Measurements from ENCODE around the gene LMNA. TPM values are rescaled to one million over a fixed set of nuclear protein-coding genes. Genes with fewer than 3 reads are reported as not detected.

LMNA gene
- total and polyA plus RNA-seq, 2 experiments from 2014 or later, result 208 to 345 TPM

DNA sequence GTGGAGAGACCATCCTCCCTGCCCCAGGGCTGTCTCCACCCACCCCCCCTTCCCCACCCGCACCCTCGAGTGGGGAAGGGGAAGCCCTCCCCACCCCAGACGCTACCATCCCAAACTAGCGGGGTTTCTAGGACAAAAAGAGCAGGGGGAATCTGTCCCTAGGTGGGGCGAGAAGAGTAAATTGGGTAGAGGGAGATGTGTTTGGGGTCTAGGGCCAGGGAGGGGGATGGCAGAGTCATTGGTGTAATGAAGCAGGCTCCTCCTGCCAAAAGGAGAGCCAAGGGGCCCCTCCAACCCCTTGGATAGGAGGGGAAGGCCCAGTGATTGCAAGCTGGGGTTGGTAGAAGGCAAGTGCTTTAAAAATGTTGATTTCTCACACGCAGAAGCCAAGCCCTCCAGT lies 42.3 kb upstream of the LMNA start:
- WGBS (ENCODE audit: low lambda C conversion rate, missing lambda C conversion rate), result 69% methylated on average over 5 of the region's 6 CpGs
- Histone ChIP-seq H3K9me3 (ENCODE audit: low read depth) (no peaks in the 10 kb centered on the region), H3K79me2 (peaks cover 26% of the 10 kb centered on the region), H3K4me3 (no peak overlapping the region), H2AFZ (no peak overlapping the region), H3K27me3 (no peaks in the 10 kb centered on the region), H4K20me1 (ENCODE audit: insufficient read depth, poor library complexity, severe bottlenecking) (peaks cover 22% of the 10 kb centered on the region), H3K4me1 (ENCODE audit: insufficient read depth) (peaks cover 9% of the 10 kb centered on the region), H3K9me2 (replicated peaks; ENCODE audit: insufficient read depth) (no peaks in the 10 kb centered on the region), H3K4me2 (no peak overlapping the region), H3K36me3 (replicated peaks; ENCODE audit: insufficient read depth, low read depth) (no peaks in the 10 kb centered on the region), H3K27ac (peak overlapping the region; percentile 37)
- TF ChIP-seq, protein P1, sequence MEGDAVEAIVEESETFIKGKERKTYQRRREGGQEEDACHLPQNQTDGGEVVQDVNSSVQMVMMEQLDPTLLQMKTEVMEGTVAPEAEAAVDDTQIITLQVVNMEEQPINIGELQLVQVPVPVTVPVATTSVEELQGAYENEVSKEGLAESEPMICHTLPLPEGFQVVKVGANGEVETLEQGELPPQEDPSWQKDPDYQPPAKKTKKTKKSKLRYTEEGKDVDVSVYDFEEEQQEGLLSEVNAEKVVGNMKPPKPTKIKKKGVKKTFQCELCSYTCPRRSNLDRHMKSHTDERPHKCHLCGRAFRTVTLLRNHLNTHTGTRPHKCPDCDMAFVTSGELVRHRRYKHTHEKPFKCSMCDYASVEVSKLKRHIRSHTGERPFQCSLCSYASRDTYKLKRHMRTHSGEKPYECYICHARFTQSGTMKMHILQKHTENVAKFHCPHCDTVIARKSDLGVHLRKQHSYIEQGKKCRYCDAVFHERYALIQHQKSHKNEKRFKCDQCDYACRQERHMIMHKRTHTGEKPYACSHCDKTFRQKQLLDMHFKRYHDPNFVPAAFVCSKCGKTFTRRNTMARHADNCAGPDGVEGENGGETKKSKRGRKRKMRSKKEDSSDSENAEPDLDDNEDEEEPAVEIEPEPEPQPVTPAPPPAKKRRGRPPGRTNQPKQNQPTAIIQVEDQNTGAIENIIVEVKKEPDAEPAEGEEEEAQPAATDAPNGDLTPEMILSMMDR (IDR thresholded peaks at IDR 0.05; ENCODE audit: poor library complexity), result no peak
- TF ChIP-seq EZH2phosphoT487 (IDR thresholded peaks at IDR 0.05; ENCODE audit: low read depth, severe bottlenecking, unreplicated experiment) (no peak), EZH2 (IDR thresholded peaks at IDR 0.05; ENCODE audit: borderline replicate concordance) (no peak)
- DNase-seq (ENCODE audit: low spot score), result no peak

DNA sequence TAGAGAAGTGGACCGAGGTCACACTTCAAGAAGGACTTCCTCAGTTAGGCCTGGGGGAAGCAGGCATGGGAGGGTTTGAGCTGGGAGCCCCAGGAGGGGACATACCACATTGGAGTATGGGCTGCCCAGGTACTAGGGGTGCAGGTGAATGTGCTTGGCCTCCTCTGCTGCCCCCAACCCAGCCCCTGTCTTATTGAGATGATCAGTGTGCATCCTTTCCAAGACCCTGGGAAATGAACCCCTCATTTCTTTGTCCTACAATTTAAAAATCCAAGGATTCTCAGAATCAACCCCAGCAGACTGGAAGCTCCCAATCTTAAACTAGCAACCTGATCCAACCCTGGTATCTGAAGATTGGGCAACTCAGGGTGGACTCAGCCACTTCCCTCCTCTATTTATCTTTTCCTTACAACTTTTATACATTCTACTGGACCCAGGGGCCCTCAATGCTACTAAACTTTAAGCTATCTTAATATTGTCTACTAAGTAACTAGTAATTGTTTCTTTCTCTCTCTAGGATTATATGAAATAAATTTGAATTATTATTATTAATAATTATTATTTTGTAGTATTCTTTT lies 41.3 kb upstream of the LMNA start:
- Histone ChIP-seq H3K4me1 (ENCODE audit: insufficient read depth) (peaks cover 13% of the 10 kb centered on the region), H3K27ac (no peak overlapping the region), H3K79me2 (peaks cover 36% of the 10 kb centered on the region), H2AFZ (no peak overlapping the region), H3K9me2 (replicated peaks; ENCODE audit: insufficient read depth) (no peaks in the 10 kb centered on the region), H3K4me2 (no peak overlapping the region), H3K4me3 (no peak overlapping the region), H3K9me3 (ENCODE audit: low read depth) (no peaks in the 10 kb centered on the region), H3K27me3 (no peaks in the 10 kb centered on the region), H4K20me1 (ENCODE audit: insufficient read depth, poor library complexity, severe bottlenecking) (peaks cover 31% of the 10 kb centered on the region), H3K36me3 (replicated peaks; ENCODE audit: insufficient read depth, low read depth) (no peaks in the 10 kb centered on the region)
- 33% methylated on average over 1 of the region's 1 CpG for WGBS (ENCODE audit: low lambda C conversion rate, missing lambda C conversion rate)
- DNase-seq (ENCODE audit: low spot score), result no peak
- TF ChIP-seq, protein P1 (IDR thresholded peaks at IDR 0.05; ENCODE audit: poor library complexity), result no peak
- no peak for TF ChIP-seq EZH2phosphoT487 (IDR thresholded peaks at IDR 0.05; ENCODE audit: low read depth, severe bottlenecking, unreplicated experiment)

DNA sequence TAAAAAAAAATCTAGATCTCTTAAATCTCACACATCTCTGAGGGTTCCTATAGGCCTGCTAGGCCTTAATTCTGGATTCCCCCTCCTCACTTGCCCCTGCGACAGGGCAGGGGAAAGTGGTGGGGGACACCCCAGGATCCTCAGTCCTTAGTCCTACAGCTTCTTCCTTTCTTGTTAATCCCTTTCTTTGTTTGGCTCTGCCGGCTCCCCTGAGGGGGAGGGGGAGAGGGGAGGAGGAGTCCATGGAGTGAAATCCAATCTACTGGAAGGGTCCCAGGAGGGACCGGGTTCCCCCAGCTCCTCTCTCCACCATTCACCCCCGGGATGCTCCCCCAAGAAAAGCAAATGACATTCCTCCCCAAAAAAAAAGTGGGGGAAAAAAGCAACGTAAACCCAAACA lies 40.8 kb upstream of the LMNA start:
- peaks cover 15% of the 10 kb centered on the region for H3K4me1 ChIP-seq (ENCODE audit: insufficient read depth)

More for the DNA sequence above, 40.8 kb upstream of the LMNA start:
- TF ChIP-seq EZH2 (IDR thresholded peaks at IDR 0.05; ENCODE audit: borderline replicate concordance), result no peak
- TF ChIP-seq, protein P1 (IDR thresholded peaks at IDR 0.05; ENCODE audit: poor library complexity), result no peak
- no peak for TF ChIP-seq EZH2phosphoT487 (IDR thresholded peaks at IDR 0.05; ENCODE audit: low read depth, severe bottlenecking, unreplicated experiment)
- Histone ChIP-seq H2AFZ (no peak overlapping the region), H4K20me1 (ENCODE audit: insufficient read depth, poor library complexity, severe bottlenecking) (peaks cover 37% of the 10 kb centered on the region), H3K27ac (no peak overlapping the region), H3K9me3 (ENCODE audit: low read depth) (no peaks in the 10 kb centered on the region), H3K27me3 (no peaks in the 10 kb centered on the region), H3K36me3 (replicated peaks; ENCODE audit: insufficient read depth, low read depth) (no peaks in the 10 kb centered on the region), H3K4me2 (no peak overlapping the region), H3K79me2 (peaks cover 41% of the 10 kb centered on the region), H3K9me2 (replicated peaks; ENCODE audit: insufficient read depth) (no peaks in the 10 kb centered on the region), H3K4me3 (no peak overlapping the region)
- no peak for DNase-seq (ENCODE audit: low spot score)
- WGBS (ENCODE audit: low lambda C conversion rate, missing lambda C conversion rate), result 41% methylated on average over 5 of the region's 5 CpGs

Data from hepatocyte (in vitro differentiated cells).